Transverse colon (tissue), 4 donors: Measurements from ENCODE around the gene ATRN. TPM values are rescaled to one million over a fixed set of nuclear protein-coding genes. Genes with fewer than 3 reads are reported as not detected.

Experiments used
- DNase-seq: peaks from one replicate; pipeline ENCODE4 v3.0.0-alpha.2; 2019
- H3K27ac ChIP-seq, 4 donors: fragments of 200-600 bp; sonication (generic); 2 replicates each; pipeline ENCODE4 v1.5.1; 2016 to 2018; ENCODE audit warnings: inconsistent platforms in 4 of 4
- H3K27me3 ChIP-seq: fragments of 200-600 bp; sonication (generic); 2 replicates; pipeline ENCODE4 v1.5.1; 2017; ENCODE audit warnings: inconsistent platforms
- H3K36me3 ChIP-seq, 4 donors: fragments of 200-600 bp; sonication (generic); 2 replicates each; pipeline ENCODE4 v1.5.1; 2017 to 2019; ENCODE audit warnings: inconsistent platforms in 4 of 4
- H3K4me1 ChIP-seq, 4 donors: fragments of 200-600 bp; sonication (generic); 2 replicates each; pipeline ENCODE4 v1.5.1; 2017 to 2020; ENCODE audit warnings: inconsistent platforms in 4 of 4
- H3K4me3 ChIP-seq, 4 donors: fragments of 200-600 bp; sonication (generic); 1 replicate in 1 of 4; 2 replicates in 3 of 4; pipeline versions ENCODE4 v1.5.1 to v1.6.1; 2017 to 2019; ENCODE audit warnings: inconsistent platforms in 4 of 4
- H3K9me3 ChIP-seq, 2 donors: fragments of 200-600 bp; sonication (generic); 2 replicates each; pipeline ENCODE4 v1.5.1; 2017 to 2019; ENCODE audit warnings: inconsistent platforms in 2 of 2
- CTCF ChIP-seq, 5 experiments: fragments of 200-600 bp in 3 of 5; fragments of 450-650 bp in 2 of 5; sonication (generic) in 3 of 5; IDR thresholded peaks; 1 replicate in 2 of 5; 2 replicates in 3 of 5; pipeline ENCODE4 v1.5.1; 2016 to 2017; ENCODE audit warnings: antibody characterized with exemption in 5 of 5, inconsistent platforms in 3 of 5, mild to moderate bottlenecking in 2 of 5, moderate library complexity in 1 of 5
- EP300 ChIP-seq: sonication (generic); formaldehyde crosslinking; IDR thresholded peaks from one replicate; pipeline ENCODE4 v1.6.1; 2017; ENCODE audit warnings: antibody characterized with exemption, low read depth
- POLR2A ChIP-seq: fragments of 450-650 bp; IDR thresholded peaks from one replicate; pipeline ENCODE4 v1.6.1; 2016; ENCODE audit warnings: antibody characterized with exemption, mild to moderate bottlenecking, moderate library complexity
- POLR2AphosphoS5 ChIP-seq, 3 donors: sonication (generic); formaldehyde crosslinking; IDR thresholded peaks; one replicate each; pipeline ENCODE4 v1.6.1; 2016; ENCODE audit warnings: antibody characterized with exemption in 3 of 3
- WGBS, 2 donors: methylation state at CpG; one replicate each; pipeline ENCODE4 v1.1.5; 2018; ENCODE audit warnings: low coverage in 1 of 2; 5-methylcytosine and 5-hydroxymethylcytosine counted together
- in situ Hi-C, 4 donors: fragments of 200-750 bp; cut with MboI; loops; one replicate each; pipeline versions ENCODE4 v1.15.0 to v1.15.1; 2017; ENCODE audit warnings: low sequenced_read_pairs in 3 of 4, low pct_ligation_motif_present in 1 of 4, low pct_unique_long_range_greater_than_20kb in 1 of 4
- intact Hi-C: fragments of 100-400 bp; cut with DNase I; formaldehyde crosslinking; loops from one replicate; pipeline ENCODE4 v1.15.1; 2023; ENCODE audit warnings: low total_unique reads
- total RNA-seq, 4 donors: library from RNA; depleted of rRNA; stranded (reverse); fragments of >200 nt; gene quantifications; one replicate each; pipeline ENCODE4 v1.1.0, GENCODE V29; 2016

The ATRN gene
- total RNA-seq, 4 donors from 2014 or later: 6.8 to 24.7 (median 15.9) TPM

DNA sequence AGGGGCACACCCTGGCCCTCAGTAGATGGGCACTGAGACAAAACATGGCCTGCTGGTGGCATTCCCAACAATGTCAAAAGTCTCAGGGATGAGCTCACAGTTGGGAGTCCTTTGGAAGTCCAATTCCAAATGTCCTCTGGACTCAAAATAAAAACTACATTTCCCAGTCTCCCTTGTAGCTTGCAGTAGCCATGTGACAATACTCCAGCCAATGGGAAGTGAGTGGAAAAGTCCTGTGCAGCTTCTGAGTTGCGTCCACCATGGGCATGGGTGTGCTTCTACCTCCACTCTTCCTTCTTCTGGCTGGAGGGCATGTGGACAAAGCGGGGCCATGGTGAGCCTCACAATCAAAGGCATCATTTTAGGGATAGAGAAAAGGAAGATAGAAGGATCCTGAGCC is 216.8 kb downstream of the ATRN start:
- no peak overlapping the region for H3K4me3 ChIP-seq
- H3K36me3 ChIP-seq: no peaks in the 10 kb centered on the region
- in situ Hi-C loops: loop anchor here in 1 of 4 donors (25.0 kb wide), 1 partner anchor 400 kb away; no protein-coding TSS in a partner anchor
- H3K27ac ChIP-seq: peak overlapping the region; percentile 70 to 83 (median 76)
- WGBS, 2 donors: 54% methylated on average over 2 of the region's 2 CpGs; no CpG with 5 or more reads in 1 of the 2 donors
- TF ChIP-seq POLR2A (no peak), CTCF (IDR thresholded peaks at IDR 0.05) (no peak), EP300 (no peak), POLR2AphosphoS5 (IDR thresholded peaks at IDR 0.05) (no peak)
- peaks cover 7% of the 10 kb centered on the region for H3K27me3 ChIP-seq
- intact Hi-C loops: no loop called here
- peaks cover 7 to 13% (median 9%) of the 10 kb centered on the region in 4 donors for H3K4me1 ChIP-seq
- no peak for DNase-seq
- no peaks in the 10 kb centered on the region for H3K9me3 ChIP-seq

- no peak for DNase-seq
- peaks cover 7 to 13% (median 9%) of the 10 kb centered on the region in 4 donors for H3K4me1 ChIP-seq
- H3K36me3 ChIP-seq: no peaks in the 10 kb centered on the region
- 87% methylated on average over 11 of the region's 11 CpGs; no CpG with 5 or more reads in 1 of the 2 donors for WGBS, 2 donors
- no peaks in the 10 kb centered on the region for H3K27me3 ChIP-seq
- no peak for TF ChIP-seq POLR2A
- no peak for TF ChIP-seq POLR2AphosphoS5 (IDR thresholded peaks at IDR 0.05)
- TF ChIP-seq EP300: no peak
- TF ChIP-seq CTCF (IDR thresholded peaks at IDR 0.05): no peak
- H3K9me3 ChIP-seq: no peaks in the 10 kb centered on the region
- H3K4me3 ChIP-seq: no peak overlapping the region
- H3K27ac ChIP-seq: no peak overlapping the region
- intact Hi-C loops: no loop called here
- in situ Hi-C loops: loop anchor here in 1 of 4 donors (25.0 kb wide), 1 partner anchor 397 kb away; no protein-coding TSS in a partner anchor
Measured at GRCh38 chr20:3689978-3690377, 219.2 kb downstream of the ATRN start.

- intact Hi-C loops (no loop called here), in situ Hi-C loops (loop anchor here in 1 of 4 donors (25.0 kb wide), 1 partner anchor 397 kb away; no protein-coding TSS in a partner anchor)
- H3K4me1 ChIP-seq: peaks cover 7 to 13% (median 9%) of the 10 kb centered on the region in 4 donors
- 95 to 98% methylated on average over 3 of the region's 3 CpGs for WGBS, 2 donors
- H3K27me3 ChIP-seq: no peaks in the 10 kb centered on the region
- no peak overlapping the region for H3K27ac ChIP-seq
- DNase-seq: no peak
- no peak overlapping the region for H3K4me3 ChIP-seq
- H3K9me3 ChIP-seq: no peaks in the 10 kb centered on the region
- TF ChIP-seq EP300 (no peak), POLR2A (no peak), POLR2AphosphoS5 (IDR thresholded peaks at IDR 0.05) (no peak), CTCF (IDR thresholded peaks at IDR 0.05) (no peak)
- H3K36me3 ChIP-seq: no peaks in the 10 kb centered on the region
Measured at GRCh38 chr20:3690413-3690812, 219.6 kb downstream of the ATRN start.

DNA sequence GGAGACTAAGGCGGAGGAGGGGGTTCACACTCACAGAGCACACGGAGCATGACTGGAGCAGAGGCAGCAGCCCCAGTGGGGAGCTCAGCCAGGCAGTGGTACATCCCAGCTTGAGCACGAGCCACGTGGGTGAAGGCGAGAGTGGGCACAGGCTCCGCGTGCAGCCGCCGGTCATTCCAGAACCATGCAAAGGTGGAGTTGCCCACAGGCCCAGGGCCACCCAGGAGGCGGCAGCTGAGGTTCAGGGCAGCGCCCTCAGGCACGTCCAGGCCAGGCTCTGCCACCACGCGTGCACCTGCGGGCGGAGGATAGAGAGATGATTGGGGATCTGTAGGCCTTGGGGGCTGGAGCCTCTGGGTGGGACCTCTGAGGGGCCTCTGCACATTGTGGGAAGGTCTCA is 220.5 kb downstream of the ATRN start:
- intact Hi-C loops: no loop called here
- WGBS, 2 donors: 93 to 100% methylated on average over 2 to 13 of the region's 16 CpGs
- no peaks in the 10 kb centered on the region for H3K9me3 ChIP-seq
- TF ChIP-seq CTCF (IDR thresholded peaks at IDR 0.05): no peak
- H3K27ac ChIP-seq: no peak overlapping the region
- H3K27me3 ChIP-seq: no peaks in the 10 kb centered on the region
- H3K4me1 ChIP-seq: peaks cover 7 to 11% (median 9%) of the 10 kb centered on the region in 4 donors
- DNase-seq: no peak
- no peak overlapping the region for H3K4me3 ChIP-seq
- no peaks in the 10 kb centered on the region for H3K36me3 ChIP-seq
- in situ Hi-C loops: loop anchor here in 1 of 4 donors (25.0 kb wide), 1 partner anchor 396 kb away; no protein-coding TSS in a partner anchor
